Fibroblast of the aortic adventitia (primary cell): ENCODE data around the gene EXD3. TPM values are rescaled to one million over a fixed set of nuclear protein-coding genes. Genes with fewer than 3 reads are reported as not detected.

Experiments
- DNase-seq: peaks from one replicate; pipeline ENCODE4 v3.0.0-alpha.2; 2010; ENCODE audit warnings: low read depth
- H3K4me3 ChIP-seq: 2 replicates; pipeline ENCODE4 v1.5.1; 2011; ENCODE audit warnings: low read depth, mild to moderate bottlenecking, control low read depth, low read length, moderate library complexity
- total RNA-seq: library from RNA; depleted of rRNA; stranded (reverse); fragments of >200 nt; gene quantifications from 2 replicates; pipeline ENCODE4 v1.2.3, GENCODE V29; 2012; ENCODE audit warnings: low replicate concordance
- TF ChIP-seq, protein P1 (sequence below): IDR thresholded peaks from 2 replicates; pipeline ENCODE4 v1.5.1; 2011; ENCODE audit warnings: mild to moderate bottlenecking, low read length, control low read depth, inconsistent platforms; ENCODE audit not compliant: insufficient read depth

Gene EXD3
- total RNA-seq, 1 donor: 5.2 TPM

DNA sequence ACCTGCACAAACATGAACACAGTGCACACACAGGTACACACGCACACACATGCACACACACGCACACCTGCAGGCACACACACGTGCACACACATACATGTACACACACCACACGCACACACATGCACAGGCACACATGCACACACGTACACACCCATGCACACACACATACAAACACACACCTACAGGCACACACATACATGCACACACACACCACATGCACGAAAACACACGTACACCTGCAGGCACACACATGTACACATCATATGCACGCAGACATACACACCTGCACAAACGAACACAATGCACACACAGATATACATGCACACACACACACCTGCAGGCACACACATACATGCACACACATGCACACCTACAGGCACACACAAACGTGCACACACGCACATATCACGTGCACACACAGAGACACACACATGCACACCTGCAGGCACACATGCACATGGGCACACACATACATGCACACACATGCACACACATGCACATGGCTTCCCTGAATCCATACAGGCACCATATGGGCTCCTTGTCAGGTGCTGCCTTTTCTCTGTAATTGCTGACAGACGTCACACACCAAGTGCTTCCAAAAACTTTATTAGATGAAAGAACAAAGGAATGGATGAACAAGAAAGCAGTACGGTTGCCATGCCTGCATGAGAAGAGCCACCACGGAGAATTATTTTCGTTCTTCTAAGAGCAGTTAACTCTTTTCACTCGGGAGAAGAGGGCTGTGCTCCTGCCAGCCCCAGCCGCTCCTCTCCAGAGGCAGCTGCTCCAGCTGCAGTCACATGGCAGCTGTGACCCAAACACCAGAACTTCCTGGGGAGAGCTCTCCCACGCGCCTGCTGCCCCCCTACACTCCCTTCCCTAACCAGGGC, 57.2 kb downstream of the EXD3 start:
- no peak overlapping the region for H3K4me3 ChIP-seq
- TF ChIP-seq, protein P1, sequence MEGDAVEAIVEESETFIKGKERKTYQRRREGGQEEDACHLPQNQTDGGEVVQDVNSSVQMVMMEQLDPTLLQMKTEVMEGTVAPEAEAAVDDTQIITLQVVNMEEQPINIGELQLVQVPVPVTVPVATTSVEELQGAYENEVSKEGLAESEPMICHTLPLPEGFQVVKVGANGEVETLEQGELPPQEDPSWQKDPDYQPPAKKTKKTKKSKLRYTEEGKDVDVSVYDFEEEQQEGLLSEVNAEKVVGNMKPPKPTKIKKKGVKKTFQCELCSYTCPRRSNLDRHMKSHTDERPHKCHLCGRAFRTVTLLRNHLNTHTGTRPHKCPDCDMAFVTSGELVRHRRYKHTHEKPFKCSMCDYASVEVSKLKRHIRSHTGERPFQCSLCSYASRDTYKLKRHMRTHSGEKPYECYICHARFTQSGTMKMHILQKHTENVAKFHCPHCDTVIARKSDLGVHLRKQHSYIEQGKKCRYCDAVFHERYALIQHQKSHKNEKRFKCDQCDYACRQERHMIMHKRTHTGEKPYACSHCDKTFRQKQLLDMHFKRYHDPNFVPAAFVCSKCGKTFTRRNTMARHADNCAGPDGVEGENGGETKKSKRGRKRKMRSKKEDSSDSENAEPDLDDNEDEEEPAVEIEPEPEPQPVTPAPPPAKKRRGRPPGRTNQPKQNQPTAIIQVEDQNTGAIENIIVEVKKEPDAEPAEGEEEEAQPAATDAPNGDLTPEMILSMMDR: no peak
- no peak for DNase-seq

GRCh38 chr9:137365056-137365455, 57.9 kb downstream of the EXD3 start:
- no peak for DNase-seq
- TF ChIP-seq, protein P1: no peak
- H3K4me3 ChIP-seq: no peak overlapping the region

- TF ChIP-seq, protein P1: no peak
- no peak overlapping the region for H3K4me3 ChIP-seq
- no peak for DNase-seq
Measured at GRCh38 chr9:137359850-137360249, 63.1 kb downstream of the EXD3 start.

DNA sequence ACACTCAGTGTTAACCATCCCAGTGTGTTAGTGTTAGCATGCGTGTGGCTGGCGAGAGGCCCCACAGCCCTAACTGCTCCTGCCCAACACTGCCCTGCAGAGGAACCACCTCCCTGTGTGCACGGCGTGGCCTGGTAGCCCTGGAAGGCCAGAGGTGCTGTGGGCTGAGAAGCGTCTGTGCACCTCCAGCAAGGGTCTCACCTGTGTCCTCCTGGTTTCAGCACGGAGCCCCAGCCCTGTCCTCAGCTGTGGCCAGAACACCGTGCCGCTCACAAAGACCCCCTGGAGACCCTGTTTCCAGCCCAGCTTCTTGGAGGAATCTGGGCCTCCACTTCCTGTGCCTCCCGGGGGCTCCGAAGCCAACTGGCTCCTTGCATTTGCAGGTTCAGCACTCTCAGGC, 64.8 kb downstream of the EXD3 start:
- TF ChIP-seq, protein P1: no peak
- no peak overlapping the region for H3K4me3 ChIP-seq
- no peak for DNase-seq

DNA sequence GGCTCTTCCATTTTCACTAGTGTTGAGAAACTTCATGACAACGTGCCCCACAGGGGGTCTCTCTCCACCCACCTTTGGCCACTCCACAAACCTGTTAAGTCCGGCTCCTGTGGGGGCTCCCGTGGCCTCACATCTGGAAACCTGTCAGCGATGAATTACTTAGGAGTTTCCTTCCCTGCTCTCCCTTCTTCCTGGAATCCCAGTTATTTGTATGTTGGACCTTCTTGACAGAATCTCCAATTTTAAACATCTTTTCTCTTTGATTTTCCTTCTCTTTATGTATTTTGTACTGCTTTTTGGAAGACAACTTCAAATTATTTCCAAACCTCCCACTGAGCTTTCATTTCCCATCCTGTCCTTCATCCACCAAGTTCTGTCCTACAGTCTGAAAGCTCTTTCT, 65.8 kb downstream of the EXD3 start:
- TF ChIP-seq, protein P1: no peak
- H3K4me3 ChIP-seq: no peak overlapping the region
- DNase-seq: no peak

- TF ChIP-seq, protein P1: no peak
- DNase-seq: no peak
- H3K4me3 ChIP-seq: no peak overlapping the region
Measured at GRCh38 chr9:137355761-137356365, 67.1 kb downstream of the EXD3 start.
